GM18511 (cell line): ENCODE measurements around the gene PTPRN2.
"Not testable (repeated sequence)": the region's sequence is repeated elsewhere in the genome, so short reads cannot be mapped to it uniquely, and the experiment has no call there.

Experiments
- ATAC-seq: cut with Tn5 transposase; IDR thresholded peaks from one replicate; pipeline ENCODE4 v1.9.1; 2021; ENCODE audit warnings: mild to moderate bottlenecking, moderate library complexity; ENCODE audit not compliant: unreplicated experiment

PTPRN2 gene

GRCh38 chr7:157750291-157750690 is 837.3 kb downstream of the PTPRN2 start:
- ATAC-seq, result no peak

- ATAC-seq, result no peak
Measured at GRCh38 chr7:157745721-157746709, 841.6 kb downstream of the PTPRN2 start.

DNA sequence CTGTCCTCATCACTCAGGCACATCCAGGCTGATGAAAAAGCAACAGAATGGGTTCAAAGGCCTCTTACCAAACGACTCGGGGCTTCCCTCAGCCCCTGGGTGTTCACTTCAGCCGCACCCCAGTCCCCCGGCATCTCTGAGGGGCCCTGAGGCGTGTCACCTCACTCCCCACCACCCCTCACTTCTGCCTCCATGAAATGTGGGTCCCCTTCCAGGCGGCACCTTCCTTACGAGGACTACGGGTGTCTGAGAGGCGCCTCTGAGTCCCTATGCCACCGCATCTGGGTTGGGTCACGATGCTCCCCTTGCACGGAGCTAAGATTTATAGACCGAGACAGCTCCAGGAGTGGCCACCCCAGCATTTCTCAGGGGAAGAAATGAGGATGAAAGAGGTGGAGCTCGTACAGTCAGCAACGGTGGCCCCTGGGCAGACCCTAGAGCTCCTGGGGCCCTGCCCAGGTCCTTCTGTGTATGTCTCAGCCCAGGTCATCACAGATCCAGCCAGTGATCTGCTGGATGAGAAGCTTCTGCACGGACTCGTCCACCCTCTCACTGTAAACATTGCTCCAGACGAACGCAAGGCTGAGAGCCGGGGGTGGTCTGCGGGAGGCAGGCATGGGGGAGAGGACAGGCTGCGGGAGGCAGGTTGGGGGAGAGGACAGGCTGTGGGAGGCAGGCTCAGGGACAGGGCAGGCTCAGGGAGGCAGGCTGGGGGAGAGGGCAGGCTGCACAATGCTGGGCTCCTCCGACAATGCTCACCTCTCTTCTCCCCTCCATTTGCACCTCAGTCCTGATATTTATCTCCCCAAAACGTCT is 842.6 kb downstream of the PTPRN2 start:
- no peak for ATAC-seq

DNA sequence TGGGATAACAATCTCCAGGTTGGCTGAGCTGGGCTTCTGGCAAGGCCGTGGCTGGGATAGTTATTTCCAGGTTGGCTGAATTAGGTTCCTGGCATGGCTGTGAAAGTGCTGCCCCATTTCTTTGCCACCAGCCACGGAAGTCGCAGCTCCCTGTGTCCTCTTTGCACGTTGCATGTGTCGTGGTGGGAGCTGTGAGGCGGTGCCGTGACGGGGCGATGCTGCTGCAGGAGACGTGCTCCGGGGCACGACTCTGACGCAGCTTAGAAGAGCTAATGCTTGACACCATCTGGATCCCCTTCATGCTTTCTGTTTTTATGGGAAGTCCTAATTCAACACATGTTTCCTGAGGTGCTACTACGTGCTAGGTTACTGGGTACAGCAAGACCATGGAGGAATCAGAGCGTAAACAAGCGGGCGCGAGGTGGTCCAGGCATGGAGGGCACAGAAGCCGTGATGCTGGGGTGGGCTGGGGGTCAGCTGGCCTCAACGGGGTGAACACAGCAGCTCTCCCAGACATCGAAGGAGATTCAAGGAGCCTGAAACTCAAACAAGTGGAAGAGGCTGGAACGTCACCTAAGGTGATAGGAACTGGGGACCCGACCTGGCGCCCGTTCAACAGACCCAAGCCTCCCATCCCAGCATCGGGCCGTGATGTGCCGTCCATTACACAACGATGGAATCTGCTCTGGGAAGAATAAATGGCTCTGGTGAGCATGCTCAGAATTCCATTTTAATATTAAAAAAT is 843.7 kb downstream of the PTPRN2 start:
- ATAC-seq, result no peak

DNA sequence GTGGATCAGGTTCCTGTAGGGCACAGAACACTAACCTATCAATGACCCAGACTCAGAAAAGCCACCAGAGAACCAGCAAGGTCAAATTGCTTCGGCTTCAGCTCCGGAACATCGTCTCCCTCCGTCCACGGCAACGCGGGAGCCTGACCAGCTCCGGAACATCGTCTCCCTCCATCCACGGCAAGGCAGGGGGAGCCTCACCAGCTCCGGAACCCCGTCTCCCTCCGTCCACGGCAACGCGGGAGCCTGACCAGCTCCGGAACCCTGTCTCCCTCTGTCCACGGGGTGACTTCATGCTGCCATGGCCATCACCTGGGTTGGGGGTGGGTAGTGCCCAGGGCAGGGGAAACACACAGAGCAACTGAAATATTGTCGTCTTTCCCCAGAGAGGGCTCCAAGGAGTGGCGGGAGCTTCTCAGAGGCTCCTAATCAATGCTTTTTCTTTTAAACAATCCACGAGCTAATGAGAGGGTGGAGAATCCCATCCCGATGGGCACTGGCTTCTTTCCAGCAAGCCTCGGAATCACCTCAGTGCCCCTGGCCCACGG is 847.3 kb downstream of the PTPRN2 start:
- no peak for ATAC-seq

DNA sequence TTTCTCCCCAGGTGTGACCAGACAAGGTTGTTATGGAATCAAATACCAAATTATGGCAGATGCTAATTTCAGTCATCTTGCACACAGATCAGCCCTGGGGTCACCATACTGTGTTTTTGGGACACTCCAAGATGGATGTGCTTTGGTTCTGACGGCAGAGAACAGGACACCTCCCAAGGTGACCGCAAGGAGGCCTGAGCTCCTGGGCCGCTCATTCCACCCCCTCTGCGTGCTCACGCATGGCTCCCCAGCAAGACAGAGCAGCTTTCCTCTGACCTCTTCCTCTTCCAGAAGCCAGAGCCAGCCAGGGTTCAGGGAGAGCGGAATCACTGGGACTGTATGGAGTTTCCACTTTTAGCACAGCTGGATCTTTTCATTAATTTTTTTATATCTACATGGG is 848.0 kb downstream of the PTPRN2 start:
- no peak for ATAC-seq

DNA sequence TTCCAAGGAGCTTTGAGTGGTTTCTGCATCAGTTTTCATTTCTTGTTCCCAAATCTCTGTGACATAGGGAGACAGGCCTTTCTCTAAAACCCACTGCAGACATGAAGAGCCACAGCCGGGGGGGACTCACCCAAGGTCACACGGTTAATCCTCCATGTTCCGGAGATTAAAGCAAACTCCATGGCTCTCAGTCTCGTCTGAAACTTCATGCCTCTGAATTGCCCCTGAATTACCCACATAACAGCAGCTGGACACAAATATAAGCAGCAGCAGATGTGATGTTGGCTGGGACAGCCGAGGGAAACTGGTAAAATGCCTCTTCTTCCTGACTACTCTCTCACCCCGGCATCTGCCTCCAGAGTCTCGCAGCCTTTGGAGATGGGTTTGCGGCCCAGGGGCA is 848.6 kb downstream of the PTPRN2 start:
- no peak for ATAC-seq

GRCh38 chr7:157738066-157738460 is 849.6 kb downstream of the PTPRN2 start:
- ATAC-seq, result no peak

GRCh38 chr7:157737151-157738065 is 850.2 kb downstream of the PTPRN2 start:
- no peak for ATAC-seq

- ATAC-seq, result no peak
Measured at GRCh38 chr7:157736341-157736740, 851.3 kb downstream of the PTPRN2 start.

DNA sequence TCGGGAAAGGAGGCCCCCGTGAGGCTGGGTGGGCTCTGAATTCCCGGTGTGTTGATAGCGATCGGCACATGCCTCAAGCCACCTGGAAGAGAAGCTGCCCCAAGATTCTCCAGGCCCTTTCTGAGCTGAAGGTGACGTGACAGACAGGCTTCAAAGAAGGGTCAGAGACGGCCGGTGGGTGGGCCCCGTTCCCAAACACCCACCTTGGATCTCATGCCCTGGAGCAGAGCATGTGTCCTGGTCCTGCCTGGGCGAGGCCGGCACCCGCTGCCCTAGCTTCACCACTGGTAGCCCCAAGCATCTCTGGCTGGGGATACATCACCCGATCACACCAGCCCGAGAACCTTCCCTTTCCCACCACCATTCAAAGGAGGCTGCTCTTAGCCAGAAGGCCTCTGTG is 851.8 kb downstream of the PTPRN2 start:
- ATAC-seq, result no peak

DNA sequence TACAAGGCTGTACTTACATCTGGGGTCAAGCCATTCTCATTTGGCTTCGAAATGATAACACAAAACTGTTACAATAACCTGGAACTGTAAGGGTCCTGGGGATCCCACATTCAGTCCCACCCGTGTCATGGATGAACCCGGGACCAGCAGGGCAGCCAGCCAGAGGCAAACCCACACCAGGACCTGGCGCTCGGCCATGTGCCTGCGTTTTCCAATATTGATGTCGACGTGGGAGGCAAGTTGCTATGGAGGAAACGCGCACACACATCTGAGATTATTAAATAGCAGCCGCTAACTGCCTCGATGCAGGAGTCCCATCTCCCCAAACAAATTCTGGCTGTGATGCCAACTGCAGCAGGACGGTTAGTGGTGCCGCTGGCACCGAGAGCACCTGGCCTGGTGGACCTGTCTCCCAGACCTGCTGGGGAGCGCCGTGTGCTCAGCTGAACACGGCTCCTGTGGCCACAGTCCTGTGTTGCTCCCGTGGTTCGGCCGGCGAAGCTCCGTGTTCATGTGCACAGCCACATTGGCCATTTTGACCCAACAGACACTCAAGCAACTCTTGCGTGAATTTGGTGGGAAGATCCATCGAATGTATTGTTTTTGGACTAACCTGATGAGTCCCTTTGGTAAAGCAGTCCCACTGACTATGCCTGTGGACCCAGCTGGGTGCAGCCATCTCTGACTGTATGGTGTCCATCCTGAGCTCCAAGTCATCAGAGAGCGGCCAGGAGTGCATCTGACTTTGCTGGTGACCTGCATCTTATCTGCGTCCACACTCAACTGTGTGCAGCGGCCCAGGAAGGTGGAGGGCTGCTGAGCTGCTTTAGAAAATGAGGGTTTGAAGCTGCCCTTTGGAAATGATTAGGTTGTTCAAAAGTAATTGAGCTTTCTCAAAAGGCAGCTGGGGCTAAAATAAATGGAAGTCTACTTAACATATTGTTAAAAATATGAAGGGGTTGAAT is 852.7 kb downstream of the PTPRN2 start:
- ATAC-seq, result no peak

DNA sequence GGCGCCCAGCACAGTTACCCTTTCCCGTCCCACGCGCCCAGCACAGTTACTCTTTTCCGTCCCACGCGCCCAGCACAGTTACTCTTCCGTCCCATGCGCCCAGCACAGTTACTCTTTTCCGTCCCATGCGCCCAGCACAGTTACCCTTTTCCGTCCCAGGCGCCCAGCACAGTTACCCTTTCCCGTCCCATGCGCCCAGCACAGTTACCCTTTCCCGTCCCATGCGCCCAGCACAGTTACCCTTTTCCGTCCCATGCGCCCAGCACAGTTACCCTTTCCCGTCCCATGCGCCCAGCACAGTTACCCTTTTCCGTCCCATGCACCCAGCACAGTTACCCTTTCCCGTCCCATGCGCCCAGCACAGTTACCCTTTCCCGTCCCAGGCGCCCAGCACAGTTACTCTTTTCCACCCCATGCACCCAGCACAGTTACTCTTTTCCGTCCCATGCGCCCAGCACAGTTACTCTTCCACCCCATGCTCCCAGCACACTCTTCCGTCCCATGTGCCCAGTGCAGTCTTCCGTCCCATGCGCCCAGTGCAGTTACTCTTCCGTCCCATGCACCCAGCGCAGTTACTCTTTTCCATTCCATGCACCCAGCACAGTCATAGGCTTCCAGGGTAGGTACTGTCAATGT is 853.7 kb downstream of the PTPRN2 start:
- not testable (repeated sequence) for ATAC-seq

- ATAC-seq, result no peak
Measured at GRCh38 chr7:157731126-157731525, 856.5 kb downstream of the PTPRN2 start.

GRCh38 chr7:157730614-157731013 is 857.0 kb downstream of the PTPRN2 start:
- no peak for ATAC-seq

GRCh38 chr7:157729566-157729965 is 858.1 kb downstream of the PTPRN2 start:
- no peak for ATAC-seq

- ATAC-seq, result no peak
Measured at GRCh38 chr7:157727964-157728615, 859.5 kb downstream of the PTPRN2 start.

DNA sequence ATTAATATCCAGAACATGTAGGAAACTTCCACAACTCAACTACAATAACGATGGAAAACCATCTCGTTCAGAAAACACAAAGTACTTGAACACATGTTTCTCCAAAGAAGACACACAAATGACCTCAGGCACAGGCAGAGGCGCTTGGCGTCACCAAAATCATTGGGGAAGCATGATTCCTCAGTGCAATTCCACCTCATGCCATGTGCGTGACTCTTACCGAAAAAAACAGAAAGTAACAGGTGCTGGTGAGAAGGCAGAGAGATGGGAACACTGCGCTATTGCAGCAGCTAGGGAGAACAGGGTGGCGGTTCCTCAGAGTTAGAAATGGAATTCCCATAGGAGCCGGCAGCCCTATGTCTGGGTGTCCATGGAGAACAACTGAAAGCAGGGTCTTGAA is 860.9 kb downstream of the PTPRN2 start:
- no peak for ATAC-seq
